GM18951 (cell line): ENCODE data around the gene KLK14.

Source experiments
- POLR2A ChIP-seq: IDR thresholded peaks from 4 replicates; pipeline ENCODE4 v1.6.1; 2011; ENCODE audit warnings: mild to moderate bottlenecking; ENCODE audit not compliant: insufficient read length, insufficient read depth; ENCODE audit errors: extremely low read depth
- in situ Hi-C: fragments of 300-500 bp; cut with MboI; formaldehyde crosslinking; loops from one replicate; pipeline ENCODE4 v1.12.0; 2022; ENCODE audit warnings: low sequenced_read_pairs, mixed read lengths, inconsistent platforms; ENCODE audit not compliant: unreplicated experiment

Gene KLK14

GRCh38 chr19:51089786-51090185 is 7.1 kb upstream of the KLK14 start:
- no peak for TF ChIP-seq POLR2A
- in situ Hi-C loops = no loop called here

GRCh38 chr19:51086153-51086850 is 3.6 kb upstream of the KLK14 start:
- TF ChIP-seq POLR2A = no peak
- in situ Hi-C loops = no loop called here

GRCh38 chr19:51084505-51084904 is 1.8 kb upstream of the KLK14 start:
- TF ChIP-seq POLR2A = no peak
- in situ Hi-C loops = no loop called here

DNA sequence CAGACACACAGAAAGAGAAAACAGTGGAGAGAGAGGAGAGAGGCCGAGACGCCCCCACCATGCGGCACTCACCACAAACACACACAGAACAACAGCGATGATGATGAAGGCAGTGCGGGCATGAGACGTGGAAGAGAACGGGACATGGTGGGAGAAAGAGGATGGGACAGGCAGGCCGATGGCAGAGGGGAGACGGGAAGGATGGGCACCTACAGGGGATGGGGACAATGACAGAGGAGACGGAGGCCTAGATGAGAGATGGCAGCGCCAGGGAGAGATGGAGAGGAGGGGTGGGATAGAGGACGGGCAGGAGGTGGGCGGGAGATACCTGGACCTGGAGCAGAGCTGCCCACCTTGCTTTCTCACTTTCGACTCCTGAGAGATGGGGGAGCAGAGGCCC is 1.1 kb upstream of the KLK14 start:
- in situ Hi-C loops = no loop called here
- TF ChIP-seq POLR2A = no peak

DNA sequence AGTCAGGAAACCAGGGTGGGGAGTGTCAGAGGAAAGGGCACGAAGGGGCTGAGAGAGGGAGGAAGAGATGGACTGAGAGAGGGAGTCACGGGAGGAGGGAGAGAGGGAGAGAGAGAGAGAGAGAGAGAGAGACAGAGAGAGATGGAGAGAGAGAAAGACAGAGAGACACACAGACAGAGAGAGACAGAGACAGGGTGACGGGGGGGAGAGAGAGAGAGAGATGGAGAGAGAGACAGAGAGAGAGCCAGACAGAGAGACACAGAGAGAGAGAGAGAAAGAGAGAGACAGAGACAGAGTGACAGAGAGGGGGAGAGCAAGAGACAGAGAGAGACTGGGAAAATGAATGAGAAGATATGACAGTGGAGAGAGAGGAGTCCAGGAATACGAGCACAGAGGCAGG is 494 bp upstream of the KLK14 start:
- in situ Hi-C loops = no loop called here
- TF ChIP-seq POLR2A = no peak

DNA sequence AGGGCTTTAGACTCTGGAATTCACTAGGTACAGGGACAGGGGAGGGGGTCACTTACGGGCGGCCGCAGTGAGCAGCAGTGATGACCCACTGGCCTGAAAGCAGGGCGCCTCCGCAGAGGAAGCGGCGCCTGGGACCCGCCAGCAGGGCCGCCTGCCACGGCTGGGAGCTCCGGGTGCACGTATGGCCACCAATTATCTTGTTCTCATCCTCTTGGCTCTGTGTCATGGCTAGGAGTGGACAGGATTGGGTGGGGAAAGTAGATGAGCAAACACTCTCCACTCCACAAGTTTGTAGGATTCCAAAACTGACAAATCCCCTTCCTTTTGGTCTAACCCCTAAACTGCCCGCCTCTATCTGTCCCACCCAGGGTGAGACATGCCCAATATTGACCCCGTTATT is 1.2 kb downstream of the KLK14 start:
- TF ChIP-seq POLR2A = no peak
- in situ Hi-C loops = no loop called here

GRCh38 chr19:51079481-51080110 is 3.1 kb downstream of the KLK14 start:
- no peak for TF ChIP-seq POLR2A
- in situ Hi-C loops = no loop called here

DNA sequence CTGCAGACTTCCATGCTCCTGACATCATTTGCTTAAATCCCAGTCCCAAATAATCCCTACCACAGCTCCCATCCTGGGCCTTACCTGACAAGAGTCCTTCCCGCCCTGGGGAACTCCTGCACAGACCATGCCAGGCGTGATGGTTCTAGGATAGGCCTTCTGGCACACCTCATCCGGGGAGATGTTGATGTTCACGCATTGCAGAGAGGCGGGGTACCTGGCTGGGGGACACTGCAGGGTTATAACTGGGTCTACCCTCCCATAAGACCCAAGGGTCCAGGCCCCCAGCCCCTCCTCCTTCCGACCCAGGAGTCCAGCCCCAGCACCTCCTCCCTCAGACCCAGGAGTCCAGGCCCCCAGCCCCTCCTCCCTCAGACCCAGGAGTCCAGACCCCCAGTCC is 4.0 kb downstream of the KLK14 start:
- no peak for TF ChIP-seq POLR2A
- in situ Hi-C loops = no loop called here

DNA sequence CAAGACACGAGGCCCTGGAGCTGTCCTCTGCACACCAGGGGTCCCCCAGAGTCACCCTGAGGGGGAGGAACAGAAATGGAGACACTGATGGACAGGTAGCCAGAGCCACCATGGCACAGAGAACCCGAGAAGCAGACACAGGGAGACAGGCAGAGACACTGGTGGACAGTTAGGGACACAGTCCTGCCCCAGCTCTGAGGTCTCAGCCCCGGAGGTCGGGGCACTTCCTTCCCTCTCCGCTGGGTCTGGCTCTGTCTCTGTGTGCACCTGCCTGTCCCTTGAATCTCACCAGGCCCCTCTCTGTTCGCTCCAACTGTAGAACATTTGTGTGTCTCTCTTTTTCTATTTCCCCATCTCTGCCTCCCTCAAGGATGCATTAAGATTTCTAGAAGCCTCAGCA is 4.6 kb downstream of the KLK14 start:
- TF ChIP-seq POLR2A = no peak
- in situ Hi-C loops = no loop called here

- TF ChIP-seq POLR2A = no peak
- in situ Hi-C loops = no loop called here
Measured at GRCh38 chr19:51076631-51077213, 6.0 kb downstream of the KLK14 start.

DNA sequence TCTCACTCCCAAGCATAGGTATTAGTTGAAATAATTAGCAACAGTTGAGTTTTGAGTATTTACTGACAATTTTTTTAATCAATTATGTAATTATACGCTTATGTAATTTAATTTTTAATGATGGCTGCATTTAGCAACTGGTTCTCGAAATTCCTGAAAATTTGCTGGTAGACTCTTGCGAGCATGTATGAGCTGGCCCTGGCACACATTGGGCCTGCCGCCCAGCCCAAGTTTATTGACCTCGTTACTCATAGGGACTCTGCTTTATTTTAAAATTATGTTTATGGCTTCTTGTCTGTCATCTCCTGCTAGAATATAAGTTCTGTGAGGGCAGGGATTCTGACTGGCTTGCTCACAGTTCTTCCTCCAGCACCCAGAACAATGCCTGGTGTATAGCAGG is 6.7 kb downstream of the KLK14 start:
- no peak for TF ChIP-seq POLR2A
- in situ Hi-C loops = no loop called here

DNA sequence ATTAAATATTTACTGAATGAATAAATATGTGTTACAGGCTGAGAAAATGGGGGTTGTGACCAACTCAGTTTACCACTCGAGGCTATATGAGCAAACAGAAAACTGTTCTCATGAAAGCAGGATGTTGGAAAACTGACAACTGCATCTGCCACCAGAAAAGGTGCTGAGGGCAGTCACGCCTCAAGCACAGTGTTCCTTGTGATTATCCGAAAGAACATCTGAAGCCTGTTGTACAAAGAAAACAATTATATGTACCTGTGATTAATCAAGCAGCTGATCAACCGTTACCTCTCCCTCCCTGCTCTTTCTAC is 11.6 kb downstream of the KLK14 start:
- TF ChIP-seq POLR2A = no peak
- in situ Hi-C loops = no loop called here

DNA sequence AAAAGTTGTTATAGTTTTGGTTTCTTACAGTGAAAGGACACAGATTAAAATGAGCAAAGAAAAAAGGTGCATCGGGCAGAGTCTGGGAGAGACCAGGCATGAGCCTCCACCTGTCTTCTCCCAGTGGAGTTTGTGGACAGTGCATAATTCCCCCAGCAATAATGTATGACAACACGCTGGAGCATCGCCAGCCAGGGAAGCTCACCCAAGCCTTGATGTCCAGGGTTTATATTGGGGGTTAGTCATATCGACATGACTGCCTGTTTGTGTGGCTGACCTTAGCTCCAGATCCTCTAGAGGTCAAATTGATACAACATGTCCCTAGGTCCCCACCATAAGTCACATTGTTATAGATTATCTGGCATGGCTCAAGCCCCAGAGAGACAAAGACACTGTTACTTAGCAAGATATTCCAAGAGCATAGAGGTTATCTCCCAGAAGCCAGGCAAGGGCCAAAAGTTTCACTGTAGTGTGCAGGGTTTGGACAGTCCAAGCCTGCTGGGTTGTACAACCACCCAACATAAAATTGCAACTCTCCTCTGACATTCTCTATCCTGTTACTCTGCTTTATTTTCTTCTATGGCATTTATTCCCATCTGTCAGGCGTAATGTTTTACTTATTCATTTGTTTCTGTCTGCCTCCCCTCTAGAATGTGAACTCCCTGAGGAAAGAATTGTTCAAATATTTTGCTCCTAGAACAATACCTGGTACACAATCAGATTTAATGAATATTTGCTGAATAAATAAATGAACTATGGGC is 12.2 kb downstream of the KLK14 start:
- TF ChIP-seq POLR2A = no peak
- in situ Hi-C loops = no loop called here
